GM21515 (cell line): ENCODE measurements around the gene ZNF91.
"Not testable (repeated sequence)": the region's sequence is repeated elsewhere in the genome, so short reads cannot be mapped to it uniquely, and the experiment has no call there.

ENCODE experiments used
- ATAC-seq: cut with Tn5 transposase; IDR thresholded peaks from one replicate; pipeline ENCODE4 v1.9.1; 2021; ENCODE audit not compliant: unreplicated experiment

ZNF91 gene

GRCh38 chr19:23399443-23399842, 4.2 kb upstream of the ZNF91 start:
- ATAC-seq: no peak

GRCh38 chr19:23395722-23396117, 449 bp upstream of the ZNF91 start:
- ATAC-seq: not testable (repeated sequence)

GRCh38 chr19:23394511-23394910, 760 bp downstream of the ZNF91 start:
- ATAC-seq: no peak

- ATAC-seq: no peak
These were observed 2.1 kb downstream of the ZNF91 start for GRCh38 chr19:23393121-23393520.

GRCh38 chr19:23391236-23391635, 4.0 kb downstream of the ZNF91 start:
- no peak for ATAC-seq

- no peak for ATAC-seq
These were observed 9.9 kb downstream of the ZNF91 start for GRCh38 chr19:23385404-23385803.

GRCh38 chr19:23384858-23385257, 10.4 kb downstream of the ZNF91 start:
- ATAC-seq: no peak

- ATAC-seq: no peak
These were observed 11.1 kb downstream of the ZNF91 start for GRCh38 chr19:23384166-23384565.

GRCh38 chr19:23382955-23383354, 12.3 kb downstream of the ZNF91 start:
- no peak for ATAC-seq

- ATAC-seq: no peak
These were observed 14.2 kb downstream of the ZNF91 start for GRCh38 chr19:23381114-23381513.

- not testable (repeated sequence) for ATAC-seq
These were observed 15.6 kb downstream of the ZNF91 start for GRCh38 chr19:23379671-23380070.

GRCh38 chr19:23378948-23379347, 16.3 kb downstream of the ZNF91 start:
- no peak for ATAC-seq

- no peak for ATAC-seq
These were observed 18.0 kb downstream of the ZNF91 start for GRCh38 chr19:23377276-23377675.

- ATAC-seq: no peak
These were observed 28.8 kb downstream of the ZNF91 start for GRCh38 chr19:23366437-23366836.

- ATAC-seq: not testable (repeated sequence)
These were observed 29.2 kb downstream of the ZNF91 start for GRCh38 chr19:23366031-23366430.

- no peak for ATAC-seq
These were observed 30.0 kb downstream of the ZNF91 start for GRCh38 chr19:23365222-23365621.

- ATAC-seq: not testable (repeated sequence)
These were observed 33.4 kb downstream of the ZNF91 start for GRCh38 chr19:23361843-23362242.

- no peak for ATAC-seq
These were observed 43.5 kb downstream of the ZNF91 start for GRCh38 chr19:23351806-23352205.

- no peak for ATAC-seq
These were observed 48.6 kb downstream of the ZNF91 start for GRCh38 chr19:23346696-23347095.

GRCh38 chr19:23345838-23346237, 49.4 kb downstream of the ZNF91 start:
- no peak for ATAC-seq

GRCh38 chr19:23343434-23344010, 51.7 kb downstream of the ZNF91 start:
- no peak for ATAC-seq

- no peak for ATAC-seq
These were observed 67.1 kb downstream of the ZNF91 start for GRCh38 chr19:23328211-23328610.

GRCh38 chr19:23321953-23322549, 73.2 kb downstream of the ZNF91 start:
- no peak for ATAC-seq
